ENCODE data around the gene GSN.

GRCh38 chr9:121262953-121263352 is 5.0 kb upstream of the GSN start:
- TF ChIP-seq E2F6 (IDR thresholded peaks at IDR 0.05; ENCODE audit: borderline replicate concordance, low read depth) (no peak), CTCF (IDR thresholded peaks at IDR 0.05) (no peak), PBX3 (IDR thresholded peaks at IDR 0.05) (no peak), SMC3 (IDR thresholded peaks at IDR 0.05) (no peak), JUN (IDR thresholded peaks at IDR 0.05) (no peak), HDAC2 (IDR thresholded peaks at IDR 0.05) (no peak), HEYL (CRISPR knock-in tag; IDR thresholded peaks at IDR 0.05) (no peak), POLR2A (IDR thresholded peaks at IDR 0.05; ENCODE audit: low read length) (no peak), PHF8 (IDR thresholded peaks at IDR 0.05; ENCODE audit: borderline replicate concordance, low read depth) (no peak), MYC (IDR thresholded peaks at IDR 0.05; ENCODE audit: borderline replicate concordance, low read length) (no peak), JUNB (IDR thresholded peaks at IDR 0.05) (no peak), RFX5 (IDR thresholded peaks at IDR 0.05) (no peak), REST (IDR thresholded peaks at IDR 0.05) (no peak)

All from A549 (cell line).